GM18511 (cell line): ENCODE results near the gene ACSF3.
"Not testable (repeated sequence)": the region's sequence is repeated elsewhere in the genome, so short reads cannot be mapped to it uniquely, and the experiment has no call there.

Source experiments
- ATAC-seq: cut with Tn5 transposase; IDR thresholded peaks from one replicate; pipeline ENCODE4 v1.9.1; 2021; ENCODE audit warnings: mild to moderate bottlenecking, moderate library complexity; ENCODE audit not compliant: unreplicated experiment

The ACSF3 gene

GRCh38 chr16:89185887-89186592 is 92.4 kb downstream of the ACSF3 start:
- ATAC-seq: not testable (repeated sequence)

DNA sequence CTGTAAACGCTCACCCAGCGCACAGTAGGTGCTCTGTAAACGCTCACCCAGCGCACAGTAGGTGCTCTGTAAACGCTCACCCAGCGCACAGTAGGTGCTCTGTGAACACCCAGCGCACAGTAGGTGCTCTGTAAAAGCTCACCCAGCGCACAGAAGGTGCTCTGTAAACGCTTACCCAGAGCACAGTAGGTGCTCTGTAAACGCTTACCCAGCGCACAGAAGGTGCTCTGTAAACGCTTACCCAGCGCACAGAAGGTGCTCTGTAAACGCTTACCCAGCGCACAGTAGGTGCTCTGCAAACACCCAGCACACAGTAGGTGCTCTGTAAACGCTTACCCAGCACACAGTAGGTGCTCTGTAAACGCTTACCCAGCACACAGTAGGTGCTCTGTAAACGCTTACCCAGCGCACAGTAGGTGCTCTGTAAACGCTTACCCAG is 93.0 kb downstream of the ACSF3 start:
- ATAC-seq: not testable (repeated sequence)

DNA sequence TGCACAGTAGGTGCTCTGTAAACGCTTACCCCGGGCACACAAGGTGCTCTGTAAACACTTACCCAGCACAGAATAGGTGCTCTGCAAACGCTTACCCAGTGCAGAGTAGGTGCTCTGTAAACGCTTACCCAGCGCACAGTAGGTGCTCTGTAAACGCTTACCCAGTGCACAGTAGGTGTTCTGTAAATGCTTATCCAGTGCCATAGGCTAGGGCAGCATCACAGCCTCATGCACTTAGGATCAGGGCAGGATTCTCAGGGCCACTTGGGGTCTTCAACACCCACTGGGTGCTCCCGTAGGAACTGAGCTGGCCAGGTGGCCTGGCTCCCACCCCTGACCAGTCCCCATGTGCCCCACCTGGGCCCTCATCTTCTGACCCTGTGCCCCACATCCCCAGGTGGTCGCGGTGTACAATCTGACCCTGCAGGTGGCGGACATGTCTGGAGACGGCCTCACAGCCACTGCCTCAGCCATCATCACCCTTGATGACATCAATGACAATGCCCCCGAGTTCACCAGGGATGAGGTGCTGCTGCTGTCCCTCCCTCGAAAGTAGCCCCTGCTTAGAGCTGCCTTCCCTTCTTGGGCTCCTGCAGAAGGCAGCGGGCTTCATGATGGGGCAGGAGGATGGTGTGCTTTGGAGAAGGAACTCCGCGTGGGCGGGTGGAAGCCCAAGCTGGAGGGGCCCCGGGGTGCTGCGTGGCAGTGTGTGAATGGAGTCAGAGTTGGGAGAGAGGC is 93.5 kb downstream of the ACSF3 start:
- ATAC-seq: no peak

DNA sequence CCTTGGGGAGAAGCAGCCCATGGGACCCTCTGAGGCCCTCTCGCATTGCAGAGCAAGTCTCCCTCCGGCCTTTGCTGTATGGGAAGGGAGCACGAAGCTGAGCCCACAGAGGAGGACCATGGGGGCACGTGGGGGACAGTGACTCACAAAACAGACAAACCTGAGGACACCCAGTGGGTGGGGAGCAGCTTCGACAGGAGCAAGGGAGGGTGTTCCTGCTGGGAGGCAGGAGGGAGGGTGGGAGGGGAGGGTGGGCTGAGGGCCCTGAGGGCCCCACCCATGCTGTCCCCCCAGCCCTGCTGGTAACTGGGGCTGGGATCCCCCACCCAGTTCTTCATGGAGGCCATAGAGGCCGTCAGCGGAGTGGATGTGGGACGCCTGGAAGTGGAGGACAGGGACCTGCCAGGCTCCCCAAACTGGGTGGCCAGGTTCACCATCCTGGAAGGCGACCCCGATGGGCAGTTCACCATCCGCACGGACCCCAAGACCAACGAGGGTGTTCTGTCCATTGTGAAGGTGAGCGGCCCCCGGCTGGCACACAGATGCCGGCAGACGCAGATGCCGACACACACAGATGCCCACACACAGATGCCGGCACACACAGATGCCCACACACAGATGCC is 94.2 kb downstream of the ACSF3 start:
- ATAC-seq: no peak

DNA sequence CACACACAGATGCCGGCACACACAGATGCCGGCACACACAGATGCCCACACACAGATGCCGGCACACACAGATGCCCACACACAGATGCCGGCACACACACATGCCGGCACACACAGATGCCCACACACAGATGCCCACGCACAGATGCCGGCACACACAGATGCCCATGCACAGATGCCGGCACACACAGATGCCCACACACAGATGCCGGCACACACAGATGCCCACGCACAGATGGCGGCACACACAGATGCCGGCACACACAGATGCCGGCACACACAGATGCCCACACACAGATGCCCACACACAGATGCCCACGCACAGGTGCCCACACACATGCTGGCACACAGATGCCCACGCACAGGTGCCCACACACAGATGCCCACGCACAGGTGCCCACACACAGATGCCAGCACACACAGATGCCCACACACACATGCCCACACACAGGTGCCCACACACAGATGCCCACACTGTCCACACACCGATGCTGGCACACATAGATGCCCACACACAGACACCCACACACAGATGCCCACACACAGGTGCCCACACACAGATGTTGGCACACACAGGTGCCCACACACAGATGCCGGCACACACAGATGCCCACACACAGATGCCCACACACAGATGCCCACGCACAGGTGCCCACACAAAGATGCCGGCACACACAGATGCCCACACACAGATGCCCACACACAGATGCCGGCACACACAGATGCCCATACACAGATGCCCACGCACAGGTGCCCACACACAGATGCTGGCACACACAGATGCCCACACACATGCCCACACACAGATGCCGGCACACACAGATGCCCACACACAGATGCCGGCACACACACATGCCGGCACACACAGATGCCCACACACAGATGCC is 95.1 kb downstream of the ACSF3 start:
- not testable (repeated sequence) for ATAC-seq

GRCh38 chr16:89189358-89190025 is 95.8 kb downstream of the ACSF3 start:
- no peak for ATAC-seq

DNA sequence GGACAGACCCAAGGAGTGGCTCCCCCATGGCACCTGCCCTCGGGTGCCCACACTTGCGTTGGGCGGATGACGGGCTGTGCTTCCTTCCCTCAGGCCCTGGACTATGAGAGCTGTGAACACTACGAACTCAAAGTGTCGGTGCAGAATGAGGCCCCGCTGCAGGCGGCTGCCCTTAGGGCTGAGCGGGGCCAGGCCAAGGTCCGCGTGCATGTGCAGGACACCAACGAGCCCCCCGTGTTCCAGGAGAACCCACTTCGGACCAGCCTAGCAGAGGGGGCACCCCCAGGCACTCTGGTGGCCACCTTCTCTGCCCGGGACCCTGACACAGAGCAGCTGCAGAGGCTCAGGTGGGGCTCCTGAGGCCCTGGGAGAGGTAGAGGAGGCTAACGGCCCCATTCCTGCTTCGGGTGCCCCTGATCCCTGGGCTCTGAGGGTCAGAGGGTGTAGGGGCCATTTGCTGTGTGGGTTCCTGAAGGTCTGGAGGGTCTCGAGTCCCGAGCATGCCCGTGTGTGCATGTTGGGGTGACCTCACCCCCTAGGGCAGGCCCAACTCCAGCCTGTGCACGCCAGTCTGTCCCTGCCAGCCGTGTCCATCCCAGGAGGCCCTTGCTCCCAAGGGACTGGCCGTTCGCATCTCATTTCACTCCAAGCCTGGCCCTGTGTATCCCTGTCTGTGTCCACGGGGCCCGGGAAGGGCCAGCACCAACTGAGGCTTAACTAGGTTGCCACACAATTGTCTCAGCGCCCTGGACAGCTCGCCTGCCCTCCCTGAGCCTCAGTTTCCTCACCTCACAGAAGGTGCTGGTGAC is 96.7 kb downstream of the ACSF3 start:
- ATAC-seq: no peak

GRCh38 chr16:89191033-89191900 is 97.6 kb downstream of the ACSF3 start:
- no peak for ATAC-seq

- ATAC-seq: no peak
Measured at GRCh38 chr16:89191901-89192185, 98.2 kb downstream of the ACSF3 start.

- ATAC-seq: not testable (repeated sequence)
Measured at GRCh38 chr16:89192186-89192955, 98.7 kb downstream of the ACSF3 start.

DNA sequence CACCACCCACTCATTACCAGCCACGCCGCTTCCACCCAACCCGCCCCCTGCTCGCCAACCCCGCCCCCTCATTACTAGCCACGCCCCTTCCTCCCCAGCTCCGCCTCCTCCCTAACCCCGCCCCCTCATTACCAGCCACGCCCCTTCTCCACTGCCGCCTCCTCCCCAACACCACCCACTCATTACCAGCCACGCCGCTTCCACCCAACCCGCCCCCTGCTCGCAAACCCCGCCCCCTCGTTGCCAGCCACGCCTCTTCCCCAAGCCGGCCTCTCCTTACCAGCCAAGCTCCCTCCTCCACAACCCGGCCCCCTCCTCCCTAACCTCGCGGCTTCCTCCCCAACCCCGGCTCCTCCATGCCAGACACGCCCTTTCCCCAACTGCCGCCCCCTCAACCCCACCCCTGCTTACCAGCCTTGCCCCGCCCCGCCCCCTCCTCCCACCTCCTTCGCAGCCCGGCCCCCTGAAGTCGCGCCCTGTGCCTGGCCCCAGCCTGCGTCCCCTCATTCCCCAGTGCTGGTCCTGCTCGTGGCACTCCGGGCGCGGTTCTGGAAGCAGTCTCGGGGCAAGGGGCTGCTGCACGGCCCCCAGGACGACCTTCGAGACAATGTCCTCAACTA is 99.4 kb downstream of the ACSF3 start:
- ATAC-seq: no peak

GRCh38 chr16:89193576-89194293 is 100.1 kb downstream of the ACSF3 start:
- ATAC-seq: no peak

- no peak for ATAC-seq
Measured at GRCh38 chr16:89194340-89195311, 101.0 kb downstream of the ACSF3 start.

DNA sequence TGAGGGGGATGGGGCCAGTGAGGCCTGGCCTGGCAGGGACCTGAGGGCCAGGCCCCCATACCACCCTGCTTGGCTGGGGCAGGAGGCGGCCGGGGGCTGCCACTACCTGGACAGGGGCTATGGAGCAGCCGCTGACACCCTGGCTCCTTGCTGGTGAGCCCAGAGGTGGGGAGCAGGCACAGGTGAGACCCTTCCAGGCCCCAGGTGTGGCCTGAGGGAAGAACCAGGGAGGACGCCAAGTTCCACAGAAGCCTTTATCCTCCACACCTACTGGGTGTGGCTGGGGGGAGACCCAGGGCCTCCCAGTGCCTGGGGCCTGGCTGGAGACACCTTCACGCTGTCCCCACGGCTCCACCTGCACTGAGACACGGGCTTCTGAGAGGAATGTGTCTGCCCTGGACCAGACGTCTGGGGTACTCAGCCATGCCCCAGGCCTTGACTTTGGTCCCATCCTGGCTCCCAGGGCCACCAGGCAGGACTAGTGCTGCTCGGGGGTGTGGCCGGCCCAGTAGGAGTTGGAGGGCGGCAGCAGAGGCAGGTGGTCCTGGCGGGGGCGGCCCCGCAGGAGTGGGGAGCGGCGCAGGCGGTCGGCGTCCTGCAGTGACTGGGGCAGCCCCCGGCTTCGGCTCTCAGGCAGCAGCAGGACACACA is 102.0 kb downstream of the ACSF3 start:
- ATAC-seq: no peak

GRCh38 chr16:89197033-89197632 is 103.5 kb downstream of the ACSF3 start:
- ATAC-seq: no peak
